GM08714 (cell line): ENCODE data around the gene B4GAT1.
"Not testable (repeated sequence)": the region's sequence is repeated elsewhere in the genome, so short reads cannot be mapped to it uniquely, and the experiment has no call there.

Experiments used
- H3K4me3 ChIP-seq: fragments of 200-500 bp; sonication (Bioruptor generic); 2 replicates; pipeline ENCODE4 v1.5.1; 2014; ENCODE audit warnings: mild to moderate bottlenecking, low read length, inconsistent platforms
- ZNF274 ChIP-seq: IDR thresholded peaks from 2 replicates; pipeline ENCODE4 v1.6.1; 2012; ENCODE audit warnings: mild to moderate bottlenecking, low read depth, low read length

Gene B4GAT1

GRCh38 chr11:66315921-66316811, 31.3 kb downstream of the B4GAT1 start:
- H3K4me3 ChIP-seq: no peak overlapping the region
- no peak for TF ChIP-seq ZNF274

- no peak for TF ChIP-seq ZNF274
These were observed 31.9 kb downstream of the B4GAT1 start for GRCh38 chr11:66315498-66315885.

GRCh38 chr11:66314561-66315497, 32.6 kb downstream of the B4GAT1 start:
- no peak overlapping the region for H3K4me3 ChIP-seq
- TF ChIP-seq ZNF274: no peak

More at GRCh38 chr11:66315498-66315885, 31.9 kb downstream of the B4GAT1 start:
- H3K4me3 ChIP-seq: no peak overlapping the region

- TF ChIP-seq ZNF274: no peak
- no peak overlapping the region for H3K4me3 ChIP-seq
These were observed 33.3 kb downstream of the B4GAT1 start for GRCh38 chr11:66314186-66314501.

- TF ChIP-seq ZNF274: no peak
- H3K4me3 ChIP-seq: no peak overlapping the region; the same call in 1 of the 2 replicates
These were observed 33.9 kb downstream of the B4GAT1 start for GRCh38 chr11:66313321-66314185.

- H3K4me3 ChIP-seq: peak overlapping the region; percentile 66; the same call in 1 of the 2 replicates
- no peak for TF ChIP-seq ZNF274
These were observed 34.7 kb downstream of the B4GAT1 start for GRCh38 chr11:66312549-66313320.

- TF ChIP-seq ZNF274: no peak
- H3K4me3 ChIP-seq: peak overlapping the region; percentile 66; the same call in 1 of the 2 replicates
These were observed 35.4 kb downstream of the B4GAT1 start for GRCh38 chr11:66311965-66312548.

- TF ChIP-seq ZNF274: no peak
- H3K4me3 ChIP-seq: peak overlapping the region; percentile 66; the same call in 1 of the 2 replicates
These were observed 35.9 kb downstream of the B4GAT1 start for GRCh38 chr11:66311470-66311964.

- not testable (repeated sequence) for H3K4me3 ChIP-seq
These were observed 36.5 kb downstream of the B4GAT1 start for GRCh38 chr11:66310803-66311440.

- H3K4me3 ChIP-seq: no peak overlapping the region
- no peak for TF ChIP-seq ZNF274
These were observed 37.1 kb downstream of the B4GAT1 start for GRCh38 chr11:66310324-66310723.

- no peak for TF ChIP-seq ZNF274
- H3K4me3 ChIP-seq: no peak overlapping the region
These were observed 38.0 kb downstream of the B4GAT1 start for GRCh38 chr11:66309475-66309874.

GRCh38 chr11:66302656-66303055, 44.8 kb downstream of the B4GAT1 start:
- H3K4me3 ChIP-seq: no peak overlapping the region
- TF ChIP-seq ZNF274: no peak
